Posterior cingulate gyrus (tissue), 11 donors: ENCODE results near the gene ACTG1.

Experiments
- DNase-seq, 10 donors: peaks; one replicate each; pipeline versions ENCODE4 v3.0.0 to v3.0.0-alpha.2; 2020 to 2021; ENCODE audit warnings: mixed read lengths in 3 of 10
- intact Hi-C: fragments of 100-400 bp; cut with DNase I; formaldehyde crosslinking; loops from one replicate; pipeline ENCODE4 v1.15.1; 2023

Gene ACTG1

GRCh38 chr17:81546906-81547613, 34.5 kb upstream of the ACTG1 start:
- intact Hi-C loops: no loop called here
- DNase-seq: no peak

GRCh38 chr17:81545160-81545949, 32.8 kb upstream of the ACTG1 start:
- intact Hi-C loops: no loop called here
- DNase-seq: no peak

- intact Hi-C loops: no loop called here
- no peak for DNase-seq
Measured at GRCh38 chr17:81544281-81544974, 31.8 kb upstream of the ACTG1 start.

- DNase-seq: no peak
- intact Hi-C loops: no loop called here
Measured at GRCh38 chr17:81543756-81544155, 31.2 kb upstream of the ACTG1 start.

GRCh38 chr17:81543339-81543675, 30.7 kb upstream of the ACTG1 start:
- intact Hi-C loops: no loop called here
- DNase-seq: no peak

GRCh38 chr17:81542431-81543338, 30.1 kb upstream of the ACTG1 start:
- intact Hi-C loops: no loop called here
- DNase-seq: no peak

GRCh38 chr17:81541123-81541522, 28.5 kb upstream of the ACTG1 start:
- intact Hi-C loops: no loop called here
- no peak for DNase-seq

GRCh38 chr17:81540676-81541027, 28.1 kb upstream of the ACTG1 start:
- intact Hi-C loops: no loop called here
- no peak for DNase-seq

GRCh38 chr17:81539961-81540675, 27.5 kb upstream of the ACTG1 start:
- DNase-seq: no peak
- intact Hi-C loops: no loop called here

GRCh38 chr17:81539571-81539900, 26.9 kb upstream of the ACTG1 start:
- intact Hi-C loops: no loop called here
- no peak for DNase-seq

GRCh38 chr17:81538651-81539570, 26.3 kb upstream of the ACTG1 start:
- intact Hi-C loops: no loop called here
- DNase-seq: no peak

GRCh38 chr17:81537856-81538555, 25.4 kb upstream of the ACTG1 start:
- intact Hi-C loops: no loop called here
- DNase-seq: no peak

GRCh38 chr17:81537343-81537855, 24.8 kb upstream of the ACTG1 start:
- no peak for DNase-seq
- intact Hi-C loops: no loop called here

- intact Hi-C loops: no loop called here
Measured at GRCh38 chr17:81536299-81537290, 24.0 kb upstream of the ACTG1 start.

GRCh38 chr17:81535480-81536298, 23.1 kb upstream of the ACTG1 start:
- intact Hi-C loops: no loop called here

More at GRCh38 chr17:81536299-81537290, 24.0 kb upstream of the ACTG1 start:
- no peak for DNase-seq

GRCh38 chr17:81535007-81535328, 22.4 kb upstream of the ACTG1 start:
- intact Hi-C loops: no loop called here
- DNase-seq: no peak

More at GRCh38 chr17:81535480-81536298, 23.1 kb upstream of the ACTG1 start:
- no peak for DNase-seq
